HG03175 (cell line): Measurements from ENCODE around the gene FAM174A.
A peak's percentile ranks its signal among the peaks of the same experiment; 100 is the strongest.

Experiments used
- ATAC-seq: cut with Tn5 transposase; IDR thresholded peaks from one replicate; pipeline ENCODE4 v1.9.1; 2021; ENCODE audit warnings: mild to moderate bottlenecking, moderate library complexity; ENCODE audit not compliant: unreplicated experiment

FAM174A gene

GRCh38 chr5:100535060-100536005 is at the start of gene FAM174A:
Gene FAM174A, plus strand, starts transcription at chr5:100535374. Its CDS starts 157 bp downstream, at chr5:100535531.
- ATAC-seq = peak; percentile 98

- no peak for ATAC-seq
These were observed 41.2 kb upstream of the FAM174A start for GRCh38 chr5:100493996-100494395.

- ATAC-seq = no peak
These were observed 38.9 kb upstream of the FAM174A start for GRCh38 chr5:100496296-100496695.

GRCh38 chr5:100502684-100503083 is 32.5 kb upstream of the FAM174A start:
- ATAC-seq = no peak

- no peak for ATAC-seq
These were observed 29.0 kb upstream of the FAM174A start for GRCh38 chr5:100505984-100506670.

GRCh38 chr5:100516285-100516684 is 18.9 kb upstream of the FAM174A start:
- ATAC-seq = no peak

GRCh38 chr5:100517301-100517974 is 17.7 kb upstream of the FAM174A start:
- ATAC-seq = no peak

GRCh38 chr5:100518377-100518776 is 16.8 kb upstream of the FAM174A start:
- no peak for ATAC-seq

GRCh38 chr5:100519075-100519474 is 16.1 kb upstream of the FAM174A start:
- ATAC-seq = peak; percentile 65

- ATAC-seq = no peak
These were observed 14.8 kb upstream of the FAM174A start for GRCh38 chr5:100520348-100520747.

- ATAC-seq = no peak
These were observed 2.8 kb downstream of the FAM174A start for GRCh38 chr5:100537946-100538345.

- no peak for ATAC-seq
These were observed 4.3 kb downstream of the FAM174A start for GRCh38 chr5:100539519-100539918.

- ATAC-seq = no peak
These were observed 6.9 kb downstream of the FAM174A start for GRCh38 chr5:100542086-100542485.

- ATAC-seq = no peak
These were observed 10.8 kb downstream of the FAM174A start for GRCh38 chr5:100546001-100546400.

- ATAC-seq = peak; percentile 86
These were observed 15.4 kb downstream of the FAM174A start for GRCh38 chr5:100550531-100551051.

GRCh38 chr5:100551183-100551582 is 16.0 kb downstream of the FAM174A start:
- ATAC-seq = no peak

- no peak for ATAC-seq
These were observed 18.0 kb downstream of the FAM174A start for GRCh38 chr5:100553209-100553608.

GRCh38 chr5:100560860-100561259 is 25.7 kb downstream of the FAM174A start:
- ATAC-seq = no peak

GRCh38 chr5:100562821-100563220 is 27.6 kb downstream of the FAM174A start:
- no peak for ATAC-seq

- ATAC-seq = no peak
These were observed 31.4 kb downstream of the FAM174A start for GRCh38 chr5:100566382-100567141.
